Bronchial epithelial cell (primary cell): ENCODE data around the gene MEG3. TPM values are rescaled to one million over a fixed set of nuclear protein-coding genes. Genes with fewer than 3 reads are reported as not detected.

ENCODE experiments used
- DNase-seq: peaks from one replicate; pipeline ENCODE4 v3.0.0-alpha.2; 2010; ENCODE audit warnings: low read depth
- FAIRE-seq: peaks from 2 replicates; lab custom pipeline; 2011; peaks lifted over from hg19 to GRCh38; lab: Jason Lieb, UNC
- H3K27me3 ChIP-seq: 2 replicates; pipeline ENCODE4 v1.5.1; 2011; ENCODE audit warnings: low read length; ENCODE audit not compliant: control insufficient read depth, insufficient read depth
- H3K36me3 ChIP-seq: 2 replicates; pipeline ENCODE4 v1.5.1; 2011; ENCODE audit warnings: low read length; ENCODE audit not compliant: control insufficient read depth, insufficient read depth
- H3K4me3 ChIP-seq: 2 replicates; pipeline ENCODE4 v1.5.1; 2011; ENCODE audit warnings: mild to moderate bottlenecking, low read depth, low read length, control low read depth
- total RNA-seq: library from RNA; depleted of rRNA; stranded (reverse); fragments of >200 nt; gene quantifications from 2 replicates; pipeline ENCODE4 v1.2.1, GENCODE V29; 2014
- TF ChIP-seq, protein P1 (sequence below): IDR thresholded peaks from 2 replicates; pipeline ENCODE4 v1.5.1; 2011; ENCODE audit warnings: mild to moderate bottlenecking, moderate library complexity, low read length, control low read depth, inconsistent platforms; ENCODE audit not compliant: insufficient read depth, severe bottlenecking

The MEG3 gene
- total RNA-seq, 1 donor from 2014 or later = 3.7 TPM

DNA sequence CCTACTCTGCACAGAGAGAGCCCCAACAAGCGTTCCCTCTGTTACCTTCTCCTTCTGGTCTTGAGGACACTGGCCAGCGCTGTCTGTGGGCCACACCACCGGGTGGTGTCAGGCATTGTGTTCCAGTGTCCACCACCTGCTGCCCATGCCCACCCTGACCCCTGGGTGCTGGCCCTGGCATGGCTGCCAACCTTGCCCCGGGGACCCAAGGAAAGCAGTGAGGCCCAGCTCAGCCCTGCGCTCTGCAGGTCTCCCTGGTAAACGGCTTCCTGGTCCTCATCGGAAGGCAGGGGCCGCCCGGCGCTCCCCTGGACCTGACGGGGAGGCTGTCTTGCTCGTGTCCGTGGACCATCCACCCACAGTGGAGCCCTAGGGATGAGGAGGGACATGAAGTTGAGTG lies 21.8 kb upstream of the MEG3 start:
- TF ChIP-seq, protein P1, sequence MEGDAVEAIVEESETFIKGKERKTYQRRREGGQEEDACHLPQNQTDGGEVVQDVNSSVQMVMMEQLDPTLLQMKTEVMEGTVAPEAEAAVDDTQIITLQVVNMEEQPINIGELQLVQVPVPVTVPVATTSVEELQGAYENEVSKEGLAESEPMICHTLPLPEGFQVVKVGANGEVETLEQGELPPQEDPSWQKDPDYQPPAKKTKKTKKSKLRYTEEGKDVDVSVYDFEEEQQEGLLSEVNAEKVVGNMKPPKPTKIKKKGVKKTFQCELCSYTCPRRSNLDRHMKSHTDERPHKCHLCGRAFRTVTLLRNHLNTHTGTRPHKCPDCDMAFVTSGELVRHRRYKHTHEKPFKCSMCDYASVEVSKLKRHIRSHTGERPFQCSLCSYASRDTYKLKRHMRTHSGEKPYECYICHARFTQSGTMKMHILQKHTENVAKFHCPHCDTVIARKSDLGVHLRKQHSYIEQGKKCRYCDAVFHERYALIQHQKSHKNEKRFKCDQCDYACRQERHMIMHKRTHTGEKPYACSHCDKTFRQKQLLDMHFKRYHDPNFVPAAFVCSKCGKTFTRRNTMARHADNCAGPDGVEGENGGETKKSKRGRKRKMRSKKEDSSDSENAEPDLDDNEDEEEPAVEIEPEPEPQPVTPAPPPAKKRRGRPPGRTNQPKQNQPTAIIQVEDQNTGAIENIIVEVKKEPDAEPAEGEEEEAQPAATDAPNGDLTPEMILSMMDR = no peak
- FAIRE-seq (no peak), DNase-seq (no peak)
- Histone ChIP-seq H3K4me3 (no peak overlapping the region), H3K36me3 (no peaks in the 10 kb centered on the region), H3K27me3 (peaks cover 1% of the 10 kb centered on the region)

DNA sequence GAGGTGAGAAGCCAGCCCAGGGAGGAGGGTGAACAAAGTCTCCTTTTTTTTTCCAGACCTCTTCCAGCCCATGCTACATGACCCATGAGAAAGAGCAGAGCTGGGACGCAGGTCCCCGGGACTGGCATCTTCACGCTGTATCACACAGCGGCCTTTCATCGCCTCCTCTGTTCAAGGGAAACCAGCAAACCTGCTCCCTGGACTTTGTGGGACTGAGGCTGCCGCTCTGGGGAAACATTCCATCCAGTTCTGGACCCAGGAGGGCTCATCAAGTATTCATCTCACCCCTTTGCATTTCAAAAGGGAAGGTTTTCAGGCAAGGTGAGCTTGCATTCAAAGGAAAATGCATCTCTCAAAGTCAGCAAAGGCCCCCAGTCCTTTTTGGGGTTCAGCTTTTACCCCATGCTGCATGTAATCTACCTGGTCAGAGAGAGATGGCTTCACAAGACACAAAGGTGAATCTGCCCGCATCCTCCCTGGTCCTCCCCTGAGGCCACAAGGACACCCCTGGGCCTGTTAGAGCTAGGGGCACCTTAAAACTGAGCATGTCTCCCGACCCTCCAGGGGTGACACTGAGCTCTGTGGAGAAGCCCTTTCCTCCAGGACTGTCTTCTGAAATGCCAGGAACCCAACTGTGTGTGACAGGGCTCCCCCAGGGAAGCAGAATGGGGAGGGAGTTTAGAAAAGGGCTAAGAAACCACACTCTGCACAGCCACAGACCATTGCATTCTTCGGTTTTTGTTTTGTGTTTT lies 21.2 kb upstream of the MEG3 start:
- DNase-seq (no peak), FAIRE-seq (no peak)
- Histone ChIP-seq H3K36me3 (no peaks in the 10 kb centered on the region), H3K4me3 (no peak overlapping the region), H3K27me3 (peaks cover 1% of the 10 kb centered on the region)
- TF ChIP-seq, protein P1 = no peak

DNA sequence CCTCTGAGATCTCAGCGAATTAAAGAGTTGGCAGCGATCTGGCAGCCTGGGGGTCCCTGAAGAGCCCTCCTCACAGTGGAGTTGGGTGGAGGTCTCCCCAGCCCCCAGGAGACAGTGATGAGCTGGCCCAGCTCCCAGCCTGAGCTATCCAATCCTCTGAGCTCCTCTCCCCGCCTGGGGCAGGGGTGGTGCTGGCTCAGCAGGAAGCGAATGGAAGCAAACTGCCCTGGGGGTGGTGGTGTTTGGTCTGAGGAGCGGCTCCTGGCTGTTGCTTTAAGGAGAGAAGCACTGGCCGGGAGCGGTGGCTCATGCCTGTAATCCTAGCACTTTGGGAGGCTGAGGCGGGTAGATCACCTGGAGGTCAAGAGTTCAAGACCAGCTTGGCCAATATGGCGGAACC lies 19.5 kb upstream of the MEG3 start:
- no peaks in the 10 kb centered on the region for H3K36me3 ChIP-seq
- TF ChIP-seq, protein P1 = no peak
- H3K27me3 ChIP-seq = peaks cover 1% of the 10 kb centered on the region
- FAIRE-seq (no peak), DNase-seq (no peak)
- H3K4me3 ChIP-seq = no peak overlapping the region

DNA sequence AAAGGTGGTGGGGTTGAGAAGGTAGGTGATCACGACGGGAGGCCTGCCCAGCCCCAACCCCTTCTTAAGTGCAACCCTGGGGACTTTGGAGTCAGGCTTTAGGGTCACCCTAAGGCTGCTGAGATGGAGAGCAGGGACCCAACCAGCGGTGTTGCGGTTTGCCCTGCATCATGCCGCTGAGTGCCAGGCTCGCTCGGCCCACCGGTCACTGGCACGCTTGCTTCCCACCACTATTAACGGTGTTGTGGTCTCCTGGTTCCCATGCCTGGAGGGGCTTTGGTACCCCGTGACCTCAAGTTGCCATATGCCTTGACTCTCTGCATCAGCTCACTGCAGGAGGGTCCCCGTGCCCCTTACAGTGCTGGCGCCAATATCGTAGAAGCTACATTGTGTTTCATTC lies 18.4 kb upstream of the MEG3 start:
- Histone ChIP-seq H3K27me3 (peaks cover 1% of the 10 kb centered on the region), H3K36me3 (no peaks in the 10 kb centered on the region), H3K4me3 (no peak overlapping the region)
- TF ChIP-seq, protein P1 = no peak
- no peak for FAIRE-seq
- no peak for DNase-seq

DNA sequence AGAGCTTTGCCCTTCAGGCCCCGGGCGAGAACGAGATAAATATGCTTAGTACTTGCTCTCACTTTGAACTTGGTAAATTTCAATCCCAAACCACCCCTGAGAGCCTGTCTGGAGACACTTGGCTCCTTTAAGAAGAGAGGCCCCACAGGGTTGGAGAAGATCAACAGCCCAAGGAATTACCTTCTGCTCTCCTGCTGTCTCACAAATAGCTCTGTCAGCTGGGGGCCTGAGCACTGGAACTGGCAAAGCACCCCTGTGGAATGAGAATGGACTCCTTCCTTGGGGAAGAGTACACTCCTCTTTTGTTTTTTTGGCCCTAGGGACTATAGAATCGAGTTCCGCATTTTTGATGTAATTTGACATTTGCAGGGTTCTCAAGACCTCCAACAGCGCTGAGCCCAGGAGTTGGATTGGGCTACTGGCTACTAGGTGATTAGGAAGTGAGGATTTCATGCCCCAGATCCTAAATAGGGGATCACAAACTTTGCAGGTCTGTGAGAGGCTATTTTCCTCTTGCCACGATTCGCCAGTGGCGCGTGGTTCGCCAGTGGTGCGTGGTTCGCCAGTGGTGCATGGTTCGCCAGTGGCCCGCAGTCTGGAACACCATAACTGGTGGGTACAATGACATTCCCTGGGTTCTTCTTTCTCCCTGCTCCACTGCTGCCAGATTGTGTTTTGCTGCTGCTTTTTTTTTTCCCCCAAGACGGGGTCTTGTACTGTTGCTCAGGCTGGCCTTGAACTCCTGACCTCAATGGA lies 17.8 kb upstream of the MEG3 start:
- H3K27me3 ChIP-seq = peaks cover 1% of the 10 kb centered on the region
- TF ChIP-seq, protein P1 = no peak
- no peaks in the 10 kb centered on the region for H3K36me3 ChIP-seq
- DNase-seq (no peak), FAIRE-seq (no peak)
- no peak overlapping the region for H3K4me3 ChIP-seq
